Measurements from ENCODE around the gene ZNF821. TPM values are rescaled to one million over a fixed set of nuclear protein-coding genes. Genes with fewer than 3 reads are reported as not detected.
"Not testable (repeated sequence)": the region's sequence is repeated elsewhere in the genome, so short reads cannot be mapped to it uniquely, and the experiment has no call there.

Gene ZNF821
- total RNA-seq, 6 donors from 2014 or later, result 5.9 to 32.5 (median 7.4) TPM

DNA sequence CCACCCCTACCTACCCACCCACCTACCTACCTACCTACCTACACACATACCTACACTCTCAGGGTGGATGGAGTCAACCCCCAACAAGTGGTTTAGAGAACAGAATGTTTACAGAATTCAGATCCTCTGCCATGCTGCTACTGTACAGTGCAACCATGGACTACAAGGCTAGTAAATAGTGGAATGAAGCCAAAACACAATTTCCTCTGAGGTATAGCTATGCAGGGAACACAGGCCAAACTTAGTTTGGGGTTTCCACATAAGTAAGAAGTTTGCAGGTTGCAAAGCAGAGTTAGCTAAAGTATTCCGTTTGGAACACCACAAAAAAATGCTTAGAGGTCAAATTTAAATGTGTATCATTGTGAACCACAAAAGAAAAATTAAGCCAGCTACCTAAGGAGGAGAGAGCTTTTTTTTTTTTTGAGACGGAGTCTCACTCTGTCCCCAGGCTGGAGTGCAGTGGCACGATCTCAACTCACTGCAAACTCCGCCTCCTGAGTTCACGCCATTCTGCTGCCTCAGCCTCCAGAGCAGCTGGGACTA, 72.7 kb downstream of the ZNF821 start:
- H3K9me3 ChIP-seq, result no peaks in the 10 kb centered on the region
- no peaks in the 10 kb centered on the region for H3K27me3 ChIP-seq
- TF ChIP-seq, protein P1, sequence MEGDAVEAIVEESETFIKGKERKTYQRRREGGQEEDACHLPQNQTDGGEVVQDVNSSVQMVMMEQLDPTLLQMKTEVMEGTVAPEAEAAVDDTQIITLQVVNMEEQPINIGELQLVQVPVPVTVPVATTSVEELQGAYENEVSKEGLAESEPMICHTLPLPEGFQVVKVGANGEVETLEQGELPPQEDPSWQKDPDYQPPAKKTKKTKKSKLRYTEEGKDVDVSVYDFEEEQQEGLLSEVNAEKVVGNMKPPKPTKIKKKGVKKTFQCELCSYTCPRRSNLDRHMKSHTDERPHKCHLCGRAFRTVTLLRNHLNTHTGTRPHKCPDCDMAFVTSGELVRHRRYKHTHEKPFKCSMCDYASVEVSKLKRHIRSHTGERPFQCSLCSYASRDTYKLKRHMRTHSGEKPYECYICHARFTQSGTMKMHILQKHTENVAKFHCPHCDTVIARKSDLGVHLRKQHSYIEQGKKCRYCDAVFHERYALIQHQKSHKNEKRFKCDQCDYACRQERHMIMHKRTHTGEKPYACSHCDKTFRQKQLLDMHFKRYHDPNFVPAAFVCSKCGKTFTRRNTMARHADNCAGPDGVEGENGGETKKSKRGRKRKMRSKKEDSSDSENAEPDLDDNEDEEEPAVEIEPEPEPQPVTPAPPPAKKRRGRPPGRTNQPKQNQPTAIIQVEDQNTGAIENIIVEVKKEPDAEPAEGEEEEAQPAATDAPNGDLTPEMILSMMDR (IDR thresholded peaks at IDR 0.05), result no peak
- H3K36me3 ChIP-seq, result peaks cover 0 to under 1% (median 0%) of the 10 kb centered on the region in 4 donors
- peaks cover 14 to 26% (median 19%) of the 10 kb centered on the region in 4 donors for H3K4me1 ChIP-seq
- WGBS, 2 donors, result 62 to 64% methylated on average over 5 of the region's 5 CpGs
- DNase-seq (no peak), ATAC-seq (ENCODE audit: low FRiP score in 2 of 2) (no peak)
- no peak overlapping the region for H3K27ac ChIP-seq
- H3K4me3 ChIP-seq, result no peak overlapping the region

DNA sequence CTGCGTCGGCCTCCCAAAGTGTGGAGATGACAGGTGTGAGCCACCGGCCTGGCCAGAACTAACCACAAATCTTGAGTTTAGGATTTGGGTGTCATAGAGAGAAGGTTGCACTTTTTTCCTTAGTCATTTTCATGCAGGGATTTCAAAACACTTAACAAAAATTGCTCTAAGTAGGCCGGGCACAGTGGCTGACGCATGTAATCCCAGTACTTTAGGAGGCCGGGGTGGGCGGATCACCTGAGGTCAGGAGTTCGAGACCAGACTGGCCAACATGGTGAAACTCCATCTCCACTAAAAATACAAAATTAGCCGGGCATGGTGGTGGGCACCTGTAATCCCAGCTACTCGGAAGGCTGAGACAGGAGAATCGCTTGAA, 73.8 kb downstream of the ZNF821 start:
- DNase-seq, result peak in 1 of 2 donors; percentile 43
- not testable (repeated sequence) for H3K4me3 ChIP-seq; ATAC-seq (ENCODE audit: low FRiP score in 2 of 2); H3K27me3 ChIP-seq; H3K9me3 ChIP-seq; H3K36me3 ChIP-seq
- Histone ChIP-seq H3K4me1 (peaks cover 23 to 36% (median 29%) of the 10 kb centered on the region in 4 donors), H3K27ac (peak overlapping the region; percentile 96 to 99 (median 98))
- WGBS, 2 donors, result 69 to 82% methylated on average over 11 of the region's 11 CpGs

Other genes with a start within 250 kb of the ZNF821 start
- 10 to 100 TPM in 2 of 6 donors, 1 to 10 TPM in 4; 4.2 to 12.6 (median 8.4) TPM for gene PHLPP2, start 159.5 kb downstream of the ZNF821 start, total RNA-seq
- gene AP1G1, start 75.3 kb downstream of the ZNF821 start, total RNA-seq, result 100 to 1,000 TPM in 2 of 6 donors, 10 to 100 TPM in 4; 63.7 to 145 (median 88.6) TPM
- gene ATXN1L, start 38.2 kb downstream of the ZNF821 start, total RNA-seq, result 10 to 100 TPM; 22.0 to 31.2 (median 29.1) TPM
- gene IST1, start 11.3 kb upstream of the ZNF821 start, total RNA-seq, result 100 to 1,000 TPM; 164 to 224 (median 176) TPM
- gene PKD1L3, start 116.2 kb upstream of the ZNF821 start, total RNA-seq, result under 1 TPM in 5 of 6 donors, not detected in 1; under 0.01 to 0.59 (median 0.17) TPM
- 10 to 100 TPM in 2 of 6 donors, 1 to 10 TPM in 4; 5.8 to 13.2 (median 7.8) TPM for gene DHODH, start 124.6 kb upstream of the ZNF821 start, total RNA-seq
- 100 to 1,000 TPM in 1 of 6 donors, 10 to 100 TPM in 5; 13.7 to 132 (median 40.0) TPM for gene HP, start 170.3 kb upstream of the ZNF821 start, total RNA-seq
- gene HPR, start 179.0 kb upstream of the ZNF821 start, total RNA-seq, result 1 to 10 TPM in 2 of 6 donors, under 1 TPM in 1, not detected in 3; 0.76 to 2.2 (median 1.4) TPM
- gene TXNL4B, start 209.4 kb upstream of the ZNF821 start, total RNA-seq, result 10 to 100 TPM in 2 of 6 donors, 1 to 10 TPM in 4; 5.7 to 13.4 (median 9.6) TPM
- gene DHX38, start 209.7 kb upstream of the ZNF821 start, total RNA-seq, result 100 to 1,000 TPM in 1 of 6 donors, 10 to 100 TPM in 5; 45.9 to 211 (median 76.8) TPM